Right lobe of liver (tissue), 4 donors: ENCODE results near the gene GALNS.

ENCODE experiments used
- CTCF ChIP-seq, 4 donors: fragments of 200-600 bp in 3 of 4; fragments of 450-650 bp in 1 of 4; IDR thresholded peaks; one replicate each; pipeline versions ENCODE4 v1.5.1 to v1.8.0; 2016 to 2022; ENCODE audit warnings: antibody characterized with exemption in 4 of 4, mild to moderate bottlenecking in 2 of 4
- POLR2A ChIP-seq: fragments of 450-650 bp; IDR thresholded peaks from one replicate; pipeline ENCODE4 v1.6.1; 2017; ENCODE audit warnings: antibody characterized with exemption, mild to moderate bottlenecking
- donor health status: DM: no; HTN: no; CAD: no.
- donor health status: DM: no; HTN: no; CAD: no.
- donor health status: DM: no; HTN: yes; CAD: no.

- TF ChIP-seq CTCF (IDR thresholded peaks at IDR 0.05) (no peak), POLR2A (no peak)
These were observed 16.0 kb upstream of the GALNS start for GRCh38 chr16:88872650-88873331.
